Tibial artery (tissue), 4 donors: Measurements from ENCODE around the gene CDC42EP5.

Source experiments
- DNase-seq, 2 donors: peaks; one replicate each; pipeline ENCODE4 v3.0.0-alpha.2; 2019
- H3K27ac ChIP-seq, 2 donors: fragments of 200-600 bp; sonication (generic) in 1 of 2; 1 replicate in 1 of 2; 2 replicates in 1 of 2; pipeline ENCODE4 v1.5.1; 2018 to 2019; ENCODE audit warnings: mild to moderate bottlenecking in 1 of 2
- H3K27me3 ChIP-seq, 2 donors: fragments of 200-600 bp; sonication (generic) in 1 of 2; one replicate each; pipeline versions ENCODE4 v1.5.1 to v1.6.0; 2016 to 2019
- H3K36me3 ChIP-seq, 3 donors: fragments of 200-600 bp; sonication (generic) in 2 of 3; one replicate each; pipeline ENCODE4 v1.5.1; 2016 to 2019; ENCODE audit warnings: mild to moderate bottlenecking in 2 of 3
- H3K4me1 ChIP-seq, 4 donors: fragments of 200-600 bp; sonication (generic) in 2 of 4; 1 replicate in 3 of 4; 2 replicates in 1 of 4; pipeline ENCODE4 v1.5.1; 2016 to 2019
- H3K4me3 ChIP-seq, 2 donors: fragments of 200-600 bp; sonication (generic) in 1 of 2; 1 replicate in 1 of 2; 2 replicates in 1 of 2; pipeline ENCODE4 v1.5.1; 2018 to 2019; ENCODE audit warnings: mild to moderate bottlenecking in 2 of 2
- H3K9me3 ChIP-seq, 3 donors: fragments of 200-600 bp; sonication (generic) in 1 of 3; one replicate each; pipeline ENCODE4 v1.5.1; 2016 to 2019
- intact Hi-C: fragments of 100-400 bp; cut with DNase I; formaldehyde crosslinking; loops from one replicate; pipeline ENCODE4 v1.15.0; 2023; ENCODE audit warnings: low total_unique reads
- TF ChIP-seq, protein P1 (sequence below), 2 experiments: fragments of 200-600 bp in 1 of 2; fragments of 450-650 bp in 1 of 2; IDR thresholded peaks; one replicate each; pipeline ENCODE4 v1.5.1; 2017 to 2019; ENCODE audit warnings: antibody characterized with exemption in 2 of 2, mild to moderate bottlenecking in 1 of 2, moderate library complexity in 1 of 2

Gene CDC42EP5

DNA sequence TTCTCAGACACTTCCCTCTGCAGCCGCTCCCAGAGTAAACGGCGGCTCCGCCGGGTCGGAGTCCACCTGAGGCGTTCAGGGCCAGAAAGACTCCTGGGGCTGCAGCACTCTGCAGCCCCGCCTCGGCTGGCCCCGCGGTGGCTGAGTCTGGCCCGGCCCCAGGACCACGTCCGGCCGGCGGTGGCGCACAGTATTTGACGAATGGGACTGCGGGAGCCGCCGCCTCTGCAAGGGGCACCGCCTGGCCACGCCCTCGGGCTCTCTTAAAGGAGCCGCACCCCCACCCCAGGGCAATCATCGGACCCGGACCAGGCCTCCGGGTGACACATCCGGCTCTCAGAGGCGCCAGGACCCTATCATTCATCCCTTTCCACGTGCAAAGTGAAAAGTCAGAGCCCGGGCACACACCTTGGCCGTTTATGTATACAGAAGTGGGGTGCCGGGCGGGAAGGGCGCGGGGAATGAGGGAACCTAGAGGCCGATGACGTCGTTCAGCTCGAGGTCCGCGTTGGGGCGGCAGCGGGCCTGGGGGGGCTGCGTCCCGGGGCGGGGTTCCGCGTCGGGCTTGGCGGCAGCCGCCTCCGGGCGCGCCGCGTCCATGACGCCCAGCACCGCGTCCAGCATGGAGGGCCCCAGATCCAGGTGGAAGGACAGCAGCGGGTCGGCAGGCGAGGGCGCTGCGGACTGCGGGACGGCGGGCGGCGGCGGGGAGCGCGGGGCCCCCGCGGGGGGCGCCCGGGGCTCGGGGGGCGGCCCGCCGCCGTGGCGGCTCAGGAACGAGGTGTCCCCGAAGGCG is 8.3 kb downstream of the CDC42EP5 start:
- peak overlapping the region; percentile 62 to 85 for H3K4me3 ChIP-seq
- H3K36me3 ChIP-seq: peaks cover 17 to 24% (median 18%) of the 10 kb centered on the region in 3 donors
- H3K27me3 ChIP-seq: no peaks in the 10 kb centered on the region
- intact Hi-C loops: loop anchor here (5.0 kb wide), 1 partner anchor 652 kb away; the partner anchor contains the start of gene PPP1R12C
- no peaks in the 10 kb centered on the region for H3K9me3 ChIP-seq
- H3K27ac ChIP-seq: peak overlapping the region; percentile 92 to 99
- TF ChIP-seq, protein P1, sequence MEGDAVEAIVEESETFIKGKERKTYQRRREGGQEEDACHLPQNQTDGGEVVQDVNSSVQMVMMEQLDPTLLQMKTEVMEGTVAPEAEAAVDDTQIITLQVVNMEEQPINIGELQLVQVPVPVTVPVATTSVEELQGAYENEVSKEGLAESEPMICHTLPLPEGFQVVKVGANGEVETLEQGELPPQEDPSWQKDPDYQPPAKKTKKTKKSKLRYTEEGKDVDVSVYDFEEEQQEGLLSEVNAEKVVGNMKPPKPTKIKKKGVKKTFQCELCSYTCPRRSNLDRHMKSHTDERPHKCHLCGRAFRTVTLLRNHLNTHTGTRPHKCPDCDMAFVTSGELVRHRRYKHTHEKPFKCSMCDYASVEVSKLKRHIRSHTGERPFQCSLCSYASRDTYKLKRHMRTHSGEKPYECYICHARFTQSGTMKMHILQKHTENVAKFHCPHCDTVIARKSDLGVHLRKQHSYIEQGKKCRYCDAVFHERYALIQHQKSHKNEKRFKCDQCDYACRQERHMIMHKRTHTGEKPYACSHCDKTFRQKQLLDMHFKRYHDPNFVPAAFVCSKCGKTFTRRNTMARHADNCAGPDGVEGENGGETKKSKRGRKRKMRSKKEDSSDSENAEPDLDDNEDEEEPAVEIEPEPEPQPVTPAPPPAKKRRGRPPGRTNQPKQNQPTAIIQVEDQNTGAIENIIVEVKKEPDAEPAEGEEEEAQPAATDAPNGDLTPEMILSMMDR (IDR thresholded peaks at IDR 0.05): peak in 1 of 2 experiments; percentile 8
- peaks cover 6 to 36% (median 23%) of the 10 kb centered on the region in 4 donors for H3K4me1 ChIP-seq
- DNase-seq: peak; percentile 91 to 96

DNA sequence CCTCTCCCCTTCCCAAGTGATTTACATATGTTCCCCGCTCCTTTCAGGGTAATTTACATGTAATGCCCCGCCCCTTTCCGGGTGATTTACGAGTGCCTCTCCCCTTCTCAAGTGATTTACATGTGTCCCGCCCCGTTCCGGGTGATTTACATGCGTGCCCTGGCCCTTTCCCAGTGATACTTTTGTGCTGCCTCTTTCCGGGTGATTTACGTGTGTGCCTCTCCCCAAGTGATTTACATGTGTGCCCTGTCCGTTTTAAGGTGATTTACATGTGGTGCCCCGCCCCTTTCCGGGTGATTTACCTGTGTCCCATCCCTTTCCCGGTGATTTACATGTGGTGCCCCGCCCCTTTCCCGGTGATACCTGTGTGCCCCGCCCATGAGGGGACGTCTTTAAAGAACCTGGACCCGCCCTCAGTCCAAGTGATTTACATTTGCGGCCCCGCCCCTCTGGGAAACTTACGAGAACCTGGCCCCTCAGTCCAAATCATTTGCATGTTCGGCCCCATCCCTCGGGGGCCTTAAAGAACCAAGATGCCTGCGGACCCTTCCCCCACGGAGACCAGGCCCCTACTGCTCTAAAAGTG is 9.0 kb downstream of the CDC42EP5 start:
- Histone ChIP-seq H3K4me3 (peak overlapping the region; percentile 62 to 85), H3K27ac (peak overlapping the region; percentile 92 to 99), H3K4me1 (peaks cover 6 to 40% (median 25%) of the 10 kb centered on the region in 4 donors), H3K9me3 (no peaks in the 10 kb centered on the region), H3K36me3 (peaks cover 23 to 31% (median 25%) of the 10 kb centered on the region in 3 donors), H3K27me3 (no peaks in the 10 kb centered on the region)
- peak; percentile 83 to 92 for DNase-seq
- intact Hi-C loops: no loop called here
- TF ChIP-seq, protein P1 (IDR thresholded peaks at IDR 0.05): no peak

DNA sequence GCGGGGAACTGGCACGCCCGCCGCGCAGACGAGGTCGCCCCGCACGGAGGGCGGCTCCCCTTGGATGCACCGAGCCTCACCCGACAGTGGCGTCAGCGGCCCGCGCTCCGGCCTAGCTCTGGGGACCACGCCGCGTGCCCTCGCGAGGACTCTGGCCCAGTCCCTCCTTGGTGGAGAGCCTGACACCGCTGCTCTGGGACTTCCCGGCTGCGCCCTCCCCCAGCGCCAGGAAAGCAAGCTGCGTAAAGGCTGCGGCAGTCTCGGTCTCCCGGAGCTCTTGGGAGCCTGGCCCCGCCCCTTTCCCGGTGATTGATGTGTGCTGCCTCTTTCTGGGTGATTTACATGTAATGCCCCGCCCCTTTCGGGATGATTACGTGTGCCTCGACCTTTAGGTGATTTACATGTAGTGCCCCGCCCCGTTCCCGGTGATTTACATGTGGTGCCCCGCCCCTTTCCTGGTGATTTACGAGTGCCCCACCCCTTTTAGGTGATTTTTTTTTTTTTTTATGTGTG is 9.5 kb downstream of the CDC42EP5 start, which contains the start of gene LENG9:
Gene LENG9 (minus strand): TSS at position 248 of the 513 bp plus-strand sequence. CDS start 252 bp downstream, outside the sequence.
- Histone ChIP-seq H3K27ac (peak within 1 kb of the TSS; percentile 92 to 99), H3K4me3 (peak within 1 kb of the TSS; percentile 62 to 85), H3K4me1 (peaks cover 6 to 40% (median 27%) of the 10 kb centered on the region in 4 donors), H3K27me3 (no peaks in the 10 kb centered on the region), H3K36me3 (peaks cover 28 to 36% (median 30%) of the 10 kb centered on the region in 3 donors), H3K9me3 (no peaks in the 10 kb centered on the region)
- intact Hi-C loops: no loop called here
- peak; percentile 99 to 100 for DNase-seq
- TF ChIP-seq, protein P1 (IDR thresholded peaks at IDR 0.05): no peak

DNA sequence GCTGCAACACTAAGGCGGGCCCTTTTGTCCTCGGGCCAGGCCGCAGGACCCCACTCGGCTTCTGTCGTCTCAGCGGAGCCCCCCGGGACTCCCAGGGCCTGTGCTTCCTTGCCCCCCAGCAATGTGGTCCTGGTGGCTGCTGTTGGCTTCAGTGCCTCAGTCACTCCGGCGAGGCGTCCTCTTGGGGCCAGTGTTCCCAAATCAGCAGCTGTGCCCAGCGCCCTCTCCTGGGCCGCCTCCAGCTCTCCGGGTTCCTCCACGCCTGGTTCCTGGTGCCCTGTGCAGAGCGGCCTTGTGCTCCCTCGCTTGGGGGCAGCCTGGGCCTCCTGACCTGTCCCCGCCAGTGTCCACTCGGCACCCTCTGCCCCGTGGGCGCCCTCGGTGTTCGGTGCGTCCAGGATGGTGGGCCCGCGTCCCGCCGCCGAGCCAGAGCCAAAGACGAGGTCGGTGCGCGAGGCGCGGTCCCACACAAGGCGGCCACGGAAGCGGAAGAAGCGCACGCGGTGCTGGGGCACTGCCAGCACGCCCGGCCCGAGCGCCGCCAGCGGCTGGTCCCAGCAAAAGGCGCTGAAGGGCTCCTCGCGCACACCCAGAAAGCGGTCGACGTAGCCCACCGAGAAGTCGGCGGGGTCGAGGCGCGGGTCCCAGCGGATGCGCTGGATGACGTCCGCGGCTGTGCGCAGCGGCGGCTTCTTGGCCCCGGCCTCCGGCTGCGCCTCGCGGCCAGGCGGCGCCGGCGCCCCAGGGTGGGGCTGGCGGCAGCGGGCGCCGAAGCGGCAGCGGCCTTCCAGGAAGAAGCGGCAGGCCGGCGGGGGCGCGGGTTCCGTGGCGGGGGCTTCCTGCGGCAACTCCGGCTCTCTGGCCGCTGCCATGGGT is 10.2 kb downstream of the CDC42EP5 start:
- peak; percentile 52 to 89 for DNase-seq
- peaks cover 6 to 43% (median 29%) of the 10 kb centered on the region in 4 donors for H3K4me1 ChIP-seq

More for the DNA sequence above, 10.2 kb downstream of the CDC42EP5 start:
- Histone ChIP-seq H3K9me3 (no peaks in the 10 kb centered on the region), H3K27me3 (no peaks in the 10 kb centered on the region), H3K4me3 (peak overlapping the region; percentile 62 to 85), H3K36me3 (peaks cover 35 to 43% (median 37%) of the 10 kb centered on the region in 3 donors), H3K27ac (peak overlapping the region; percentile 92 to 99)
- TF ChIP-seq, protein P1 (IDR thresholded peaks at IDR 0.05): peak in 1 of 2 experiments; percentile 21
- intact Hi-C loops: no loop called here
